ENCODE measurements around the gene RNF208.
"Not testable (repeated sequence)": the region's sequence is repeated elsewhere in the genome, so short reads cannot be mapped to it uniquely, and the experiment has no call there.

RNF208 gene, protein sequence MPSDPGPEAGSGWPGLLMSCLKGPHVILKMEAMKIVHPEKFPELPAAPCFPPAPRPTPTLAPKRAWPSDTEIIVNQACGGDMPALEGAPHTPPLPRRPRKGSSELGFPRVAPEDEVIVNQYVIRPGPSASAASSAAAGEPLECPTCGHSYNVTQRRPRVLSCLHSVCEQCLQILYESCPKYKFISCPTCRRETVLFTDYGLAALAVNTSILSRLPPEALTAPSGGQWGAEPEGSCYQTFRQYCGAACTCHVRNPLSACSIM

DNA sequence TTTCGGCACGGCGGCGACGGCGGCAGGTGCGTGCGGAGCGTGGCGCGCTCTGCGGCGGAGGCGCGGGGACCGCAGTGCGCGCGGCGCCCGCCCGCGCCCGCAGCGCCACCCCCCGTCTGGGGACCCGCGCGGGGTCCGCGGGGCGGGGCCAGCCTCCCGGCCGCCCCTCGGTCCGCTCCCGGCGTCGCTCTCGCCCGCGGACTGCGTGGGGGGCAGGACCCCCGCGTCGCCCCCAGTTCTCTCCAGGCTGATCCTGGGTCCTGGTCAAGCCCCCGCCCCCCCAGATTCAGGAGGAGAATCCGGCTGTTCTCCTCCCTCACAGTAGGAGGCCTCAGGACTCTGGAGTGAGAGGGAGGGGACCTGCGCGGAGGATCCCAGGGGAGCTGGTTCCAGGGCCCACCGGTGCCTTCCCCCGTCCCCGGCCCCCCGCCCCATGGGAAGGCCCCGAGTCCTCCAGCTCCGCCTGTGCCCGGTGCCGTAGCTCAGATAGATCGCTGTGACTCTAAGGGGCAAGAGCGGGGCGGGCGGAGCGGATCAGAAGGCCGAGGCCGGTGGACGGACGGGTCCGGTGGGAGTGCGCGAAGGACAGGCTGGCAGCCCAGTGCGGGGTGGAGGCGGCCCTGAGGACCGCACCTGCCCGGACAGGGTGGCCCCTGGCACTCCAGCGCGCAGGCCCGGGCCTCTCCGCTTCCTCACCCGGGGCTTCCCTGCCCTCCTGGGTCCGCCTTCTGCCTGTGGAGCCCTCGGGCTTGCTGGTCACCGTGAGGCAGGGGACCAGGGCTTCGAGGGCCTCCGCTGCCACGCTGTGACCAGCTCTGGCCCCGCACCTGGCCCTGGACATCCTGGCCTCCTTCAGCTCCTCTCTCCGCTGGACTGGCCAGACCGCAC lies at the start of gene RNF208:
Gene RNF208 (minus strand): TSS at position 51 of the 888 bp plus-strand sequence. CDS start 1,028 bp downstream, outside the sequence.
- DNase-seq = no peak

DNA sequence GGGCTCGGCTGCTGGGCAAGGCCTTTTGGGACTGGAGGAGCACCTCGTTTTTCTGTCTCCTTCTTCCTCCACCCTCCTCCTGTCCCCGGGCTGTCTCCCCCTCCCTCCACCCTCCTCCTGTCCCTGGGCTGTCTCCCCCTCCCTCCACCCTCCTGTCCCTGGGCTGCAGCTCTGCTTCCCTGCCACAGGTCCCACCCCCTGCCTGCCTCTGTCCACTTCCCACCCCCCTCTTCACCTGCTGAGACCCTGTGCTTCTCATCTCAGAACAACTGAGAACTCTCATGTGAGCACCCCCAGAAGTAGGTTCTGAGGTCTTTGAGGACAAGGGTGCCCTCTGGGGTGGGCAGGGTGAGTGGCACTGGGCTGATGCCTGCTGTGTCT lies 49.6 kb upstream of the RNF208 start:
- DNase-seq = no peak

DNA sequence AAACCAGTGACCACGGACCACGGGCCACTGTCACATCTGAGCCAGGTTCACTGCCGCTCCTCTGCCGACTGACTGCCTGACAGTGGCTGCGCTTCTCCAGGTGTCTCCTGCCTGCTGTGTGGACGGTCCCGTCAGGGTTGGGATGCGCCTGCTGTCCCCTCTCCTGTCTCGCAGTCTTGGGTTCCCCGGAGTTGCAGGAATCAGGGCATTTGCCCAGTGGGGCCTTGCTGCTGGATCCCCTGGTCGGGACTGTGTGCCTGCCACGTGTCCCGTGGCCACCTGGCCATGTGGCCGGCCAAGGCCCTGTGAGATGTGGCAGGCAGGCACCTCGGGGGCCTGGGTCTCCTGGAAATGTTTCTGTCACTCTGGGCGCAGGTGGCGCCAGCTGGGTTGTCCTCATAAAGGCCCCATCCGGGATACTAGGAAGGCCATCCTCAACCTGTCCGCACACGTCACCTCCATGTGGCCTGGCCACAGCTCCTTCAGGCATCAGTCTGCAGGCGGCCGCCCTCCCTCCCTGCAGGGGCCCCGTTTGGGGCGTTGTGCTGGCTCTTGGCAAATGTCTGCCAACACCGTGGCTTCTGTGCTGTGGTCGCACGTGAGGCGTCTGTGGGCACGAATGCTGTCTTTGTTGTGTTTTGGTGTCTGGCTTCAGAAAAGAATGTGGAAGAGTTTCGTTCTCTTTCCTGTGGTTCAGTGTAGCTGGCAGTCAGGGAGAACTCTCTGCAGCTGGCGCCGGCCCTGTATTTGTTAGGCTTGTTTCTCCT lies 49.1 kb upstream of the RNF208 start:
- DNase-seq = no peak

DNA sequence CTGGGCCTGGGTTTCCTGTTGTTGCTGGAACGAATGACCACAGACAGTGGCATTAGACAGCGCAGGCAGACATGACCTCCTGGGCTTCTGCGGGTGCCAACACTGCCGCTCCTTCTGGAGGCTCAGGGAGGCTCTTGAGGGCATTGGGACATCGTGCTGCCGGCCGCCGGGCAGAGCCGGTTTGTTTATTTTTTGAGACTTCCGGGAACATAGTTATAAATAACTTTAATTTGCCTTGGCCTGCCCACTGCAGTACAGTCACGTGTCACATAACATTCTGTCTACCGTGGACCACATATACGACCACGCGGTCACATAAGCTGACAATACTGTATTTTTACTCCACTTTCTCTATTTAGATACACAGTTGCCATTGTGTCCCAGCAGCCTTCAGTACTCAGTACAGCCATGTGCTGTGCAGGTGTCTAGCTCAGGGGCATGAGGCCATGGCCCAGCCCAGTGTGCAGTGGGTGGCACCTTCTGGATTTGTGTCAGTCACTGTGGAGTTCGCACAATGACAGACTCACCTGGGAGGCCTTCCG lies 47.3 kb upstream of the RNF208 start:
- no peak for DNase-seq

DNA sequence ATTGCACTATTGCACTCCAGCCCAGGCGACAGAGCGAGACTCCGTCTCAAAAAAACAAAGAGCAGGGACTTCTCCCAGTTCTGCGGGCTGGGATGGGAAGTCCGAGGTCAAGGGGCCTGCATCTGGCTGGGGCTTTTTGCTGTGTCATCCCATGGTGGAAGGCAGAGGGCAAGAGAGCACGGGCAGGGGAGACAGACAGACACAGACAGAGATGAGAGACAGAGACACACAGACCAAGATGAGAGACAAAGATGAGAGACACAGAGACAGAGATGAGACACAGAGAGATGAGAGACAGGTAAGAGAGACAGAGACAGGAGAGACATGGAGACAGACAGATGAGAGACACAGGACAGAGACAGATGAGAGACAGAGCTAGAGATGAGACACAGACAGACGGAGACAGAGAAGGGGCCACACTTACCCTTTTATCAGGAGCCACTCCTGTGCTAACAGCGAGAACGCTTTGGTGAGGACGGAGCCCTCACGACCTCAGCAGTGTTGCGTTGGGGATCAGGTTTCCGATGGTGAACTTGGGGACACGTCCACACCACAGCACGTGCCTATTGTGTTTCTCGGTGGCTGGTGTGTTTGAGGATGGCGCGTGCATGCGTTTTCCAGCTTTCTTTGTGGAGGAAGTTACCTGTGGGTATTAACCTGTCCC lies 46.6 kb upstream of the RNF208 start:
- DNase-seq = no peak

DNA sequence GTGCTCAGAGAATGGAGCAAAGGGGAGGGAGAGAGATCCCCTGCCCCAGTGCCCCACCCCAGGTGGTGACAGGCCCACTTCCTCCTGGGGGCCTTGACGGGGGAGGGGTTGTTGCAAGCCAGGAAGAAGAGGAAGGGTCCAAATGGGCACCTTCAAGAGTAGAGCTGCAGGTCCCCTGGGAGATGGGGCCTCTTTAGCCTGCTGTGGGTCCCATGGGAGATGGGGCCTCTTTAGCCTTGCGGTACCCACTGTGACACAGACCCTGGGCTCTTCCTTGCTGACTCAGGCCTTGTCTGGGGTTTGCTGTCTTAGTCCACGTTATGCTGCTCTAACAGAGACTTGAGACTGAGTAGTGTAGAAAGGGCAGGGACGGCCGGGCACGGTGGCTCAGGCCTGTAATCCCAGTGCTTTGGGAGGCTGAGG lies 45.9 kb upstream of the RNF208 start:
- DNase-seq = no peak

DNA sequence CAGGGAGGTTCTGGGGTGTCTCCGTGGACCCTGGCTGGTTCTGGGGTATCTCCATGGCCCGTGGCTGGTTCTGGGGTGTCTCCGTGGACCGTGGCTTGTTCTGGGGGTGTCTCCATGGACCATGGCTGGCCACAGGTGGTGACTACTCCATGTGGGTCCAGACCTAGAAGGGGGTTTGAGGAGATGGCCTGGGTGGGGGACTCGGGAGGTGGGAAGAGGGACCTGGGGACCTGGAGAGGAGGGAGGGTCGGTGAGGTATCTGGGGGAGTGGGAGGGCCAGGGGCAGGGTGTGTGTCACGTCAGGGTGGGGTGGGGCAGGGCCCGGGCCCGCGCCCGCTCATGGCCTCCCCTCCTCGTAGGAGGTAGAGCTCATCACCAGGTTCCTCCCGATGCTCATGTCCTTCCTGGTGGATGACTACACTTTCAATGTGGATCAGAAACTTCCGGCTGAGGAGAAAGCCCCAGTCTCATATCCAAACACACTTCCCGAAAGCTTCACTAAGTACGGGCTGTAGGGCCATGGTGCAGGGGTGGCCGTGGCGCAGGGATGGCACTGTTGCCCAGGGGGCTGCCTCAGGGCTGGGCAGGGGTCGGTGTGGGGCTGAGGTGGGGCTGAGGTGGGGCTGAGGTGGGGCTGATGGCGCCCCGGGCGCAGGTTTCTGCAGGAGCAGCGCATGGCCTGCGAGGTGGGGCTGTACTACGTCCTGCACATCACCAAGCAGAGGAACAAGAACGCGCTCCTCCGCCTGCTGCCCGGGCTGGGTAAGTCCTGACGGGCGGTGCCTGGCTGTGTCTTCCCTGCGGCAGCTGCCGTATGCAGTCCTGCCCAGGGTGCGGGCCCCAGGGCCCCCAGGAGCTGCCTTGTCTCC lies 44.8 kb upstream of the RNF208 start:
- no peak for DNase-seq

DNA sequence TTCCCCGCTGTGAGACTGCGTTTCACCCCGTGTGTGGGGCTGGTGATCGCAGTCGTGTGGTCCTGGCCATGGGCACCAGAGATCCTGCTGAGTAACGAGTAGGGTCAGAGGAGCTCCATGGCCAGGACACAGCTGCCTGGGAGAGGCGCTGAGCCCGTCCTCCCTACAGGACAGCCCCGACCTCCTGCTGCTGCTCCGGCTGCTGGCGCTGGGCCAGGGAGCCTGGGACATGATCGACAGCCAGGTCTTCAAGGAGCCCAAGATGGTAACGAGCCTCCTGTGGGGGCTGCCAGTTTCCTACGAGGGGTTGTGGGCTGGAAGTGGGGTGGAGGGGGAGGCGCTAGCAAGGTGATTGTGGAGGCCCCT lies 44.1 kb upstream of the RNF208 start:
- DNase-seq = no peak

DNA sequence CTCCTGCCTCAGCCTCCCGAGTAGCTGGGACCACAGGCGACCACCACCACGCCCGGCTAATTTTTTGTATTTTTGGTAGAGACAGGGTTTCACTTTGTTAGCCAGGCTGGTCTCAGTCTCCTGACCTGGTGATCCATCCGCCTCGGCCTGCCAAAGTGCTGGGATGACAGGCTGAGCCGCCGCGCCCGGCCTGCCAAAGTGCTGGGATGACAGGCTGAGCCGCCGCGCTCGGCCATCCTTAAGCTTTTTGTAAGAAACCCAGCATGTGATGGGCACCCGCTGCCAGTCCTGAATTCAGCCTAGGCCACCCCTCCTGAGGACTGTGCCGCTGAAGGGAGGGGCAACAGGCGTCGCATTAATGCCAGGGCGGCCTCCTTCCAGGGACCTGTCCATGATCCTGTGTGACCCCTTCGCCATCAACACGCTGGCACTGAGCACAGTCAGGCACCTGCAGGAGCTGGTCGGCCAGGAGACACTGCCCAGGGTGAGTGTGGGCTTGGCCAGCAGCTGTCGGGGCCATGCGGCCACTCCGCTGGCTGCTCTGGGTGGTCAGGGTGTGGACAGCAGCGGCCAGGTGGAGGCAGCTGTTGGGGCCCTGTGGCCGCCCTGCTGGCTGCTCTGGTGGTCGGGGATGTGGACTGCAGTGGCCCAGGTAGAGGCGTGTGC lies 43.6 kb upstream of the RNF208 start:
- DNase-seq = no peak

DNA sequence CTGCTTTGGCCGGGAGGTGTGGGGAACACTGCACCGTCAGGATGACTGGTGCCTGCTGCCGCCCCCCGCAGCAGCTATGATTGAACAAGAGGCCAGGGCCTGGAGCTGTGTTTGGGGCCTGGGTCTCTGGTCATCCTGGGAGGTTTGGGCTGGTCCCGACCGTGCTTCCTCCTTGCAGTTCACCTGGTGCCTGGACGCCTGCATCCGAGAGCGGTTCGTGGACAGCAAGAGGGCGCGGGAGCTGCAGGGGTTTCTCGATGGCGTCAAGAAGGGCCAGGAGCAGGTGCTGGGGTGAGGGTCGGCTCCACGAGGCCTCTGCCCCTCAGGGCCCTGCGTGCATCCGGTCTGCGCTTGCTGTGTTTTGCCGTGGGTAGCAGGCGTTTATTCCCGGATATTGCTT lies 42.0 kb upstream of the RNF208 start:
- DNase-seq = no peak

DNA sequence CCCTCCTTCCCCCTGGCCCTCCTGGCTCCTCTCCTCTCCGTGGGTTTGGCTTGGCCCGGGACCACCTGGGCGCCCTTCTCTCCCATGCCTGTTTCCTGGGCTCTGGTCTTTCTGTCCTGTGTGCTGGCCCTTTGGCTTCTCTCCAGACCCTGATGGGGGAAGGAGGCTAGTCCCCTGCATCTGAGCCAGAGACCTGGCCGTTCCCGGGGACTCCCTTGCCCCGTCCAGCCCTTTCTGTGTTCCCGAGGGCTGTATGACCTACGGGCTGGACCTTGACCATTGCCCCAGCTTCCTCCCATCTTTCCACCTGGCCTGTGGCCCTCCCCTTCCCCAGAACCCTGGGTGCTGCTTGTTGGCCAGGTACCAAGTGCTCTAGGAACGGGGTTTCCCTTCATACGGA lies 41.5 kb upstream of the RNF208 start:
- no peak for DNase-seq

DNA sequence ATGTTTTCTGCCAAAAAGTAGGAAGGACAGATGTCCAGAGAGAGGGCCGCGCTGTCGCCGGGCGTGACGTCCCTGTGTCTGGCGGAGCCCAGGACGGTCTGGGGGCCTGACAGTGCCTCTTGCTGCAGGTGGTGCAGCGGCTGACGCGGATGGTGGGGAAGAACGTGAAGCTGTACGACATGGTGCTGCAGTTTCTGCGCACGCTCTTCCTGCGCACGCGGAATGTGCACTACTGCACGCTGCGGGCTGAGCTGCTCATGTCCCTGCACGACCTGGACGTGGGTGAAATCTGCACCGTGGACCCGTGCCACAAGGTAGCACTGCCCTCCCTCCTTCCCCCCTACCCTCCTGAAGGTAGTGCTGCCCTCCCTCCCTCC lies 40.9 kb upstream of the RNF208 start:
- no peak for DNase-seq

DNA sequence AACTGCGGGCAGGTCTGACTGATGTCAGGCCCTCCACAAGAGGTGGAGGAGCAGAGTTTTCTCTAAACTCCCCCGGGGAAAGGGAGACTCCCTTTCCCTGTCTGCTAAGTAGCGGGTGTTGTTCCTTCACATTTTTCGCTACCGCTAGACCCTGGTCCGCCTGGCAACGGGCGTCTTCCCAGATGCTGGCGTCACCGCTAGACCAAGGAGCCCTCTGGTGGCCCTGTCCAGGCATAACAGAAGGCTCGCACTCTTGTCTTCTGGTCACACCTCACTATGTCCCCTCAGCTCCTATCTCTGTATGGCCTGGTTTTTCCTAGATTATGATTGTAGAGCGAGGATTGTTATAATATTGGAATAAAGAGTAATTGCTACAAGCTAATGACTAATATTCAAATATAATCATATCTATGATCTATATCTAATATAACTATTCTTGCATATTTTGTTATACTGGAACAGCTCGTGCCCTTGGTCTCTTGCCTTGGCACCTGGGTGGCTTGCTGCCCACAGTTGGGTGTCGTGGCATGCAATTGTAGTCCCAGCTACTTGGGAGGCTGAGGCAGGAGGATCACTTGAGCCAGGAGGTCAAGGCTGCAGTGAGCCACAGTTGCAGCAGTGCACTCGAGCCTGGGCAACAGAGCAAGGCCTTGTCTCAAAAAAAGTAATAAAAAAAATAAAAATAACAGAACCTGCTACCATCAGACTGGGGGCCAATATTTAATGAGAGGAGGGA lies 40.3 kb upstream of the RNF208 start:
- DNase-seq = not testable (repeated sequence)

DNA sequence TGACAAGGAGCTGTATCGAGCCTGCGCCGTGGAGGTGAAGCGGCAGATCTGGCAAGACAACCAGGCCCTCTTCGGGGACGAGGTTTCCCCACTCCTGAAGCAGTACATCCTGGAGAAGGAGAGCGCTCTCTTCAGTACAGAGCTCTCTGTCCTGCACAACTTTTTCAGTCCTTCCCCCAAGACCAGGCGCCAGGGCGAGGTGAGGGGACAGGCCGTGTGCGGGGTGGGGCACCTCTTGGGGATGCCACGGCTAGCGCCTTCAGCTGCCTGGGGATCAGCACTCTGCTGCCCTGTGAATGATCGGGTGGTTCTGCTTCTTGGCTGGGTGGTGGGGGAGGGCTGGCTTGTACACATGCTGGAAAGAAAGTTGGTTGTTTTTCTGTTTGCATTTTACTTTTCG lies 34.8 kb upstream of the RNF208 start:
- no peak for DNase-seq

DNA sequence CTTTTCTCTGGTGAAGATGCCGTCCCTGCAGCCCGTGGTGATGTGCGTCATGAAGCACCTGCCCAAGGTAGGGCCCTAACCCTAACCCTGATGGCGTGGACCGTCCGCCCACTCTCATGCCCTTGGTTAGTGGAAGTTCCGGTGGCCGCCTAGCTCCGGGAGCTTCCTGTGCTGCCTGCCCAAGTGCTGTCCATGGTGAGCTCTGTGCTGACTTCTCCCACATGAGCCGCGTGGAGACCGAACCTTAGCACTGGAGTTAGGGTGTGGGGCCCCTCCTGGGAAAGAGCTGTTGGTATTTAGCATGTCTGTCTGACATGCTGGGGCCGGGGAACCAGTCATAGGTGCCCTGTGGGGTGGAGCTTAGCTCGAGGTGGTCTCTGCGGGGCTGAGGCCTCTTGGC lies 34.3 kb upstream of the RNF208 start:
- DNase-seq = no peak

DNA sequence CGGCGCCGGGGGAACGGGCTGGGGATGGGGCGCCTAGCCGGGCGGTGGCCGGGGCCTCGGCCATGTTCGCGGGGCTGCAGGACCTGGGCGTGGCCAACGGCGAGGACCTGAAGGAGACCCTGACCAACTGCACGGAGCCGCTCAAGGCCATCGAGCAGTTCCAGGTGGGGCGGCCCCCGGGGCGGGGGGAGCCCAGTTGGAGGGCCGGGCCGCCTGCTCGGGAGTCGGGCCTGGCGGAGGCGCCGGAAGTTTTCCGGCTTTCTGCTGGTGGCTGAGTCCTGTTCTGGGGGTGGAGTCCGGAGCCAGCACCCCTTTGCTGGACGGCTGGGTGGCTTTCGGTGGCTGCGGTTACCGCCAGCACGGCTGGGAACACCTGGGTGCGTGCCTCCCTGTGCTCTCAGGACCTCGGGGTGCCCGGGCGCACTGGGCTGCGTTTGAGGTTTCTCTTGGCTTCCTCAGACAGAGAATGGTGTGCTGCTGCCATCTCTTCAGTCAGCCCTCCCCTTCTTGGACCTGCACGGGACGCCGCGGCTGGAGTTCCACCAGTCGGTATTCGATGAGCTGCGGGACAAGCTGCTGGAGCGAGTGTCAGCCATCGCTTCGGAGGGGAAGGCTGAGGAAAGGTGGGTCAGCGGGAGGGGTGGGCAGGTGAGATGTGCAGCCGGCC lies 33.5 kb upstream of the RNF208 start:
- DNase-seq = no peak

DNA sequence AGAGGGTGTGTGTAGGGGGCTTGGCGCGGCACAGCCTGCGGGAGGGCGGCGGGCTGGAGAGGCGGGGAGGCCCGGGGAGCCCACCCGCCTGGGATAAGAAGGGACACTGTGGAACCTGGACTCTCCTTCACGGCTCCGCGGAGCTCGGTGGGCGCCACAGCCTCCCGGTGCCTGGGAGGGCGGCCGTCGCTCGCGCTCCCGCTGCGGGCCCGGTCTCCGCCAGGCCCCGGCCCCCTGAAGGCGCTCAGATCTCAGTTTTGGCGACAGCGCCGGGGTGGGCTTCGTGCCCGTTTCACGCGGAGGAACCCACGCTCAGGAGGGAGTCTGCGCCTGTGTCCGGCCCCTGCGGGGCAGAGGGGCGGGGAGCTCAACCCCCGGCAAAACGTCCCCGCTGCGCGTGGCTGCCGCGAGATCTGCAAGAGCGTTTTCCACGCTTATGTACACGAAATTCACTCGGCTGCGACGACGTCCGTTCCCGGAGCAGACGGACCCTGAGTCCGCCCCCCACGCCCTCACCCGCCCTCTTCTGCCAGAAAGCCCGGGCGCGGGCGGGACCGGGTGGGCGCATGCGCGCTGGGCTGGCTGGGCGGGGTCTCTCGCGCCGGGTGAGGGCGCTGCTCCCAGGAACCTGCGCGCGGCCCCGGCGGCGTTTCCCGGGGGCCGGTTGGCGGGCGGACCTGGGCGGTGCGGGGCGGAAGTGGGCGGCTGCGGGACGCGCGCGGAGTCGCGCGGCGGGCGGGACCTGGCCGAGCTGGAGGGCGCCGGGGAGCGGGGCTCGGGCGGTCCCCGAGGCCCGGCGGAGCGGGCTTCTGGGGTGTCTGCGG lies 32.8 kb upstream of the RNF208 start, which contains the start of gene NELFB:
Gene NELFB (plus strand): TSS at position 704 of the 824 bp plus-strand sequence.
- peak; percentile 69 for DNase-seq

DNA sequence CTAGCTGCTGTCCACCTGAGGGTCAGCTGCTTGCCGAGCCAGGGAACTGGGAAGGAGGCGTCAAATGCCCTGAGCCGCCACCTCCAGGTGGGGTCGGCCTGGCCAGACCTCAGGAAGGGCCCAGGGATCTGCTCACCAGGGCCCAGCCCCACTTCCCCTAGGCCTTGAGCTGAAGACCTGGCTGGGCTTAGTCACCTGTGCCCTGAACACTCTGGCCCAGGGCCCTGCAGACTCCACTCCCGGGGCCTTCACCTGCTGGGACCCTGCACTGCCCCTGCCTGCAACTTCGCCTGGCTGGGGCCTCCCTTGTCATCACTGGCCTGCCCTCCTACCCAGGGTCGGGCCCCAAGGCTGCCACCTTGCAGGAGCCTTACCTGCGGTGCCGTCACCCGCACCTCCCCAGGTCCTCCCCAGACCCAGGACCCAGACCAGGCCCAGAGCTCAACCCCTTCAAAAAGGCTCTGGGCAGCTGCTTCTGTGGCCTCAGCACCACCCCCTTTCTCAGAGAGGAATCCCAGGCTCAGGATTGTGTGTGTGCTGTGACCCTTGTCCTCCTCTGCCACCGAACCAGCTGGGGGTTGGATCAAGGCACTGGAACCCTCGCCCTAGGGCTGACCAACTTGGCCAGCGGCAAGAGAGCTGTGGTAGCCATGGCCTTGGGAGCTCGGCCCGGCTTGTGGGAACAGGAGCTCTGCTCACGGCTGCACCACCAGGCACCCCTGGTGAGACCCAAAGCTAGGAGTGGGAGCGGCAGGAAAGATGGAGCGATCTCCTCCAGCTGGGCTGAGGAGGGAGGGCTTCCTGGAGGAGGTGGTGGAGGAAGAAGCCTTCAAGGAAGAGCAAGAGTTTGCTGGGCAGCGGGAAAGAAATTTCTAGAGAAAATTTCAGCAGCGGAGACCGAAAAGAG lies 31.9 kb upstream of the RNF208 start:
- no peak for DNase-seq
